NCI-H524 (cell line): ENCODE results near the gene LSM10.
A peak's percentile ranks its signal among the peaks of the same experiment; 100 is the strongest.

ENCODE experiments used
- DNase-seq, 2 experiments: peaks; one replicate each; lab custom pipeline; 2025; lab: John Stamatoyannopoulos, UW

Gene LSM10

GRCh38 chr1:36351227-36351977 is 46.3 kb downstream of the LSM10 start:
- DNase-seq, result peak in 1 of 2 experiments; percentile 49

- DNase-seq, result no peak
These were observed 47.0 kb downstream of the LSM10 start for GRCh38 chr1:36350659-36351226.

GRCh38 chr1:36349839-36350238 is 47.9 kb downstream of the LSM10 start:
- DNase-seq, result no peak

GRCh38 chr1:36349241-36349671 is 48.5 kb downstream of the LSM10 start:
- no peak for DNase-seq

- no peak for DNase-seq
These were observed 50.9 kb downstream of the LSM10 start for GRCh38 chr1:36346741-36347370.

GRCh38 chr1:36345353-36345752 is 52.4 kb downstream of the LSM10 start:
- DNase-seq, result no peak

GRCh38 chr1:36344395-36344680 is 53.4 kb downstream of the LSM10 start:
- no peak for DNase-seq

- no peak for DNase-seq
These were observed 53.9 kb downstream of the LSM10 start for GRCh38 chr1:36343651-36344394.
